ENCODE results near the gene ANKLE2. TPM values are rescaled to one million over a fixed set of nuclear protein-coding genes. Genes with fewer than 3 reads are reported as not detected.
"Not testable (repeated sequence)": the region's sequence is repeated elsewhere in the genome, so short reads cannot be mapped to it uniquely, and the experiment has no call there.

Gene ANKLE2
- total RNA-seq, 1 donor from 2014 or later: 26.1 TPM

- ATAC-seq: peak; percentile 40
- peak; percentile 46 for DNase-seq
- intact Hi-C loops (cut with micrococcal nuclease): no loop called here
These were observed 51.6 kb downstream of the ANKLE2 start for GRCh38 chr12:132710043-132710404.

GRCh38 chr12:132708150-132708549, 53.5 kb downstream of the ANKLE2 start:
- ATAC-seq (no peak), DNase-seq (no peak)
- intact Hi-C loops (cut with micrococcal nuclease): no loop called here

GRCh38 chr12:132707241-132707640, 54.4 kb downstream of the ANKLE2 start:
- intact Hi-C loops (cut with micrococcal nuclease): no loop called here
- ATAC-seq (no peak), DNase-seq (no peak)

- DNase-seq (no peak), ATAC-seq (no peak)
- intact Hi-C loops (cut with micrococcal nuclease): no loop called here
These were observed 58.0 kb downstream of the ANKLE2 start for GRCh38 chr12:132703641-132704040.

- ATAC-seq (no peak), DNase-seq (no peak)
- intact Hi-C loops (cut with micrococcal nuclease): no loop called here
These were observed 59.0 kb downstream of the ANKLE2 start for GRCh38 chr12:132702640-132703039.

GRCh38 chr12:132700212-132700822, 61.3 kb downstream of the ANKLE2 start:
- intact Hi-C loops (cut with micrococcal nuclease): no loop called here
- DNase-seq (no peak), ATAC-seq (no peak)

- ATAC-seq: no peak
- no peak for DNase-seq
- intact Hi-C loops (cut with micrococcal nuclease): no loop called here
These were observed 63.3 kb downstream of the ANKLE2 start for GRCh38 chr12:132698341-132698740.

GRCh38 chr12:132695431-132695830, 66.2 kb downstream of the ANKLE2 start:
- ATAC-seq (peak; percentile 99), DNase-seq (peak; percentile 78)
- intact Hi-C loops (cut with micrococcal nuclease): no loop called here

GRCh38 chr12:132694888-132695287, 66.7 kb downstream of the ANKLE2 start:
- intact Hi-C loops (cut with micrococcal nuclease); DNase-seq; ATAC-seq: not testable (repeated sequence)

GRCh38 chr12:132692030-132692429, 69.6 kb downstream of the ANKLE2 start:
- DNase-seq; intact Hi-C loops (cut with micrococcal nuclease); ATAC-seq: not testable (repeated sequence)

GRCh38 chr12:132690112-132690511, 71.5 kb downstream of the ANKLE2 start:
- DNase-seq: no peak
- no peak for ATAC-seq
- intact Hi-C loops (cut with micrococcal nuclease): no loop called here

GRCh38 chr12:132689227-132689626, 72.4 kb downstream of the ANKLE2 start:
- intact Hi-C loops (cut with micrococcal nuclease): no loop called here
- no peak for DNase-seq
- peak; percentile 1 for ATAC-seq

GRCh38 chr12:132687211-132688164, 74.1 kb downstream of the ANKLE2 start, which contains the start of the genes POLE and PXMP2:
Gene POLE, minus strand, starts transcription at chr12:132687342. Its CDS starts 27 bp downstream, at chr12:132687315.
Gene PXMP2, plus strand, starts transcription at chr12:132687587. Its CDS starts 84 bp downstream, at chr12:132687671.
- peak; percentile 99 for ATAC-seq
- intact Hi-C loops (cut with micrococcal nuclease): no loop called here

GRCh38 chr12:132686825-132687210, 74.8 kb downstream of the ANKLE2 start:
- DNase-seq: no peak
- intact Hi-C loops (cut with micrococcal nuclease): no loop called here
- ATAC-seq: peak; percentile 1

More at GRCh38 chr12:132687211-132688164, 74.1 kb downstream of the ANKLE2 start, which contains the start of the genes POLE and PXMP2:
- peak; percentile 99 for DNase-seq

GRCh38 chr12:132685400-132685799, 76.2 kb downstream of the ANKLE2 start:
- intact Hi-C loops (cut with micrococcal nuclease): no loop called here
- ATAC-seq: no peak
- no peak for DNase-seq

- ATAC-seq (no peak), DNase-seq (no peak)
- intact Hi-C loops (cut with micrococcal nuclease): no loop called here
These were observed 84.1 kb downstream of the ANKLE2 start for GRCh38 chr12:132677492-132677891.

- intact Hi-C loops (cut with micrococcal nuclease): no loop called here
- DNase-seq: no peak
- ATAC-seq: no peak
These were observed 85.7 kb downstream of the ANKLE2 start for GRCh38 chr12:132675757-132676432.

All from left ventricle myocardium superior (tissue), 1 donor.